A549 (cell line): ENCODE measurements around the gene SYAP1. TPM values are rescaled to one million over a fixed set of nuclear protein-coding genes. Genes with fewer than 3 reads are reported as not detected.

ENCODE experiments used
- ATAC-seq, 2 experiments: fragments of 200-7000 bp in 1 of 2; fragments of >200 bp in 1 of 2; cut with Nextera tagmentation in 1 of 2; cut with Tn5 transposase in 1 of 2; 3 replicates each; pipeline versions ENCODE4 v1.8.0 to v1.9.1; 2018 to 2020; ENCODE audit warnings: mild to moderate bottlenecking in 1 of 2, moderate library complexity in 1 of 2
- CTCF ChIA-PET: fragments of 300-600 bp; sonication (Branson Sonifier 250); formaldehyde crosslinking; extraction: SDS; loops from one replicate; lab custom pipeline; 2021; ENCODE audit warnings: antibody characterized with exemption, inconsistent platforms; lab: Yijun Ruan, JAX
- POLR2A ChIA-PET: fragments of 350-600 bp; formaldehyde crosslinking; extraction: SDS; loops from one replicate; lab custom pipeline; 2021; ENCODE audit warnings: antibody characterized with exemption, inconsistent platforms; lab: Yijun Ruan, JAX
- DNase-seq, 2 experiments: peaks; one replicate each; pipeline versions ENCODE4 v3.0.0 to v3.0.0-alpha.2; 2011 to 2016; ENCODE audit warnings: low read depth in 1 of 2, low spot score in 1 of 2
- FAIRE-seq: peaks from 2 replicates; lab custom pipeline; 2011; peaks lifted over from hg19 to GRCh38; lab: Jason Lieb, UNC
- H3K27ac ChIP-seq, 2 experiments: fragments of >200 bp; sonication (Bioruptor Twin); formaldehyde crosslinking; 3 replicates each; pipeline ENCODE4 v1.5.1; 2016 to 2017
- H3K4me1 ChIP-seq: fragments of >200 bp; sonication (Bioruptor Twin); formaldehyde crosslinking; 3 replicates; pipeline ENCODE4 v1.6.1; 2016
- H3K4me2 ChIP-seq: fragments of >200 bp; sonication (Bioruptor Twin); formaldehyde crosslinking; 3 replicates; pipeline ENCODE4 v1.6.1; 2016
- H3K4me3 ChIP-seq: fragments of >200 bp; sonication (Bioruptor Twin); formaldehyde crosslinking; 3 replicates; pipeline ENCODE4 v1.5.1; 2016
- H3K9me3 ChIP-seq: fragments of >200 bp; sonication (Bioruptor Twin); formaldehyde crosslinking; 3 replicates; pipeline ENCODE4 v1.6.1; 2016
- CHD2 ChIP-seq: fragments of 150-350 bp; IDR thresholded peaks from 2 replicates; pipeline ENCODE4 v1.6.1; 2014; ENCODE audit warnings: low read length; ENCODE audit not compliant: partially characterized antibody
- CHD4 ChIP-seq: fragments of 200-600 bp; sonication (generic); IDR thresholded peaks from 2 replicates; pipeline ENCODE4 v1.6.1; 2016; ENCODE audit warnings: antibody characterized with exemption, mild to moderate bottlenecking, borderline replicate concordance
- EHMT2 ChIP-seq: fragments of 200-600 bp; sonication (generic); IDR thresholded peaks from 2 replicates; pipeline ENCODE4 v1.6.1; 2016; ENCODE audit warnings: antibody characterized with exemption, low read depth, mild to moderate bottlenecking, moderate library complexity
- FOSB ChIP-seq: fragments of 250-450 bp; sonication (Bioruptor Pico); IDR thresholded peaks from 2 replicates; pipeline ENCODE4 v1.5.0; 2020; ENCODE audit warnings: mild to moderate bottlenecking, moderate library complexity
- FOSL2 ChIP-seq, 2 experiments: fragments of 450-650 bp in 1 of 2; fragments of >200 bp in 1 of 2; sonication (Bioruptor Twin) in 1 of 2; formaldehyde crosslinking; IDR thresholded peaks; 2 replicates each; pipeline versions ENCODE4 v1.5.0 to v1.6.1; 2016 to 2020; ENCODE audit warnings: mild to moderate bottlenecking in 1 of 2, moderate library complexity in 1 of 2
- GATA3 ChIP-seq: IDR thresholded peaks from 2 replicates; pipeline ENCODE4 v1.6.1; 2012; ENCODE audit warnings: borderline replicate concordance
- HEYL ChIP-seq: fragments of 250-450 bp; sonication (Bioruptor Pico); IDR thresholded peaks from 2 replicates; pipeline ENCODE4 v1.8.0; 2021; ENCODE audit warnings: mild to moderate bottlenecking, moderate library complexity
- HOXB5 ChIP-seq: fragments of 250-450 bp; sonication (Bioruptor Pico); IDR thresholded peaks from 2 replicates; pipeline ENCODE4 v1.5.0; 2020; ENCODE audit warnings: mild to moderate bottlenecking, moderate library complexity
- JUN ChIP-seq, 2 experiments: fragments of >200 bp; sonication (Bioruptor Twin); formaldehyde crosslinking; IDR thresholded peaks; 2 replicates in 1 of 2; 3 replicates in 1 of 2; pipeline ENCODE4 v1.6.1; 2016 to 2017
- MAFK ChIP-seq: fragments of 450-650 bp; IDR thresholded peaks from 2 replicates; pipeline ENCODE4 v1.6.1; 2014; ENCODE audit not compliant: partially characterized antibody
- PBX3 ChIP-seq: IDR thresholded peaks from 2 replicates; pipeline ENCODE4 v1.6.1; 2012
- RAD21 ChIP-seq, 2 experiments: fragments of >200 bp in 1 of 2; sonication (Bioruptor Twin) in 1 of 2; formaldehyde crosslinking in 1 of 2; IDR thresholded peaks in 1 of 2; conservative IDR thresholded peaks in 1 of 2; 2 replicates in 1 of 2; 3 replicates in 1 of 2; pipeline ENCODE4 v1.6.1; 2012 to 2018; ENCODE audit warnings: inconsistent platforms in 1 of 2
- SMC3 ChIP-seq: fragments of >200 bp; sonication (Bioruptor Twin); formaldehyde crosslinking; IDR thresholded peaks from 3 replicates; pipeline ENCODE4 v1.6.1; 2018; ENCODE audit warnings: inconsistent platforms
- SREBF2 ChIP-seq: fragments of 450-650 bp; IDR thresholded peaks from 2 replicates; pipeline ENCODE4 v1.6.1; 2014; ENCODE audit warnings: mild to moderate bottlenecking, moderate library complexity
- WGBS: methylation state at CpG from one replicate; pipeline ENCODE4 v1.1.6; 2017; ENCODE audit errors: missing lambda C conversion rate; 5-methylcytosine and 5-hydroxymethylcytosine counted together
- polyA plus RNA-seq, 4 experiments: library from polyadenylated mRNA; depleted of rRNA in 3 of 4; stranded (reverse); fragments of >200 nt; fragmentation: RNase III in 1 of 4; extraction: RNeasy Plus Mini Kit Qiagen cat#74134 plus additional on column Dnase treatment in 1 of 4; gene quantifications; 2 replicates in 3 of 4; 3 replicates in 1 of 4; pipeline ENCODE4 v1.2.3, GENCODE V29; 2011 to 2017
- small RNA-seq, 6 experiments: library from RNA; depleted of rRNA; stranded (forward); fragments of <200 nt; gene quantifications; one replicate each; pipeline ENCODE3, GENCODE V24; 2012
- TF ChIP-seq, protein P1 (sequence below): IDR thresholded peaks from 2 replicates; pipeline ENCODE4 v1.6.1; 2012
- TF ChIP-seq, protein P2 (sequence below): fragments of >200 bp; sonication (Bioruptor Twin); formaldehyde crosslinking; IDR thresholded peaks from 3 replicates; pipeline ENCODE4 v1.5.1; 2016
- TF ChIP-seq, protein P3 (sequence below): fragments of 250-450 bp; sonication (Bioruptor Pico); IDR thresholded peaks from 2 replicates; pipeline ENCODE4 v1.5.0; 2021; ENCODE audit warnings: mild to moderate bottlenecking, moderate library complexity, borderline replicate concordance

SYAP1 gene
- polyA plus RNA-seq, 2 of the 4 experiments (the other 2 are of a cell fraction): 18.9 to 20.9 TPM

DNA sequence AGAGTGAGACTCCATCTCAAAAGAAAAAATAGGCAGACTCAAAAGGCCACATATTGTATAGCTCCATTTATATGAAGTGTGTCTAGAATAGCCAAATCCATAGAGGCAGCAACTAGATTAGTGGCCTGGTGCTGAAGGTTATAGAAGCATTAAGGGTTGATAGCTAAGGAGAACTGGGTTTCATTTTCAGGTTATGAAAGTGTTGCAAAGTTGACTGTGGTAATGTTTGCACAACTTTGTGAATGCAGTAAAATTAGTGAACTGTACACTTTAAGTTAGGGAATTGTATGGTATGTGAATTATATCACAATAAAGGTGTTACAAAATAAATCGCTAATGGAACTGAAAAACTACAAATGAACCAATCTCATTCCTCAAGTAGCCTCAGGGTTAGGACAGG is 95.2 kb downstream of the SYAP1 start:
- ChIA-PET POLR2A (no interaction called here), CTCF (interaction anchor here (1.0 kb wide), 1 partner anchor 11 kb away, joined by 4 read pairs; no protein-coding TSS in a partner anchor)
- H3K4me3 ChIP-seq: no peak overlapping the region
- 97% methylated on average over 1 of the region's 1 CpG for WGBS
- ATAC-seq: no peak
- H3K27ac ChIP-seq: no peak overlapping the region
- no peaks in the 10 kb centered on the region for H3K9me3 ChIP-seq
- DNase-seq: no peak
- no peak overlapping the region for H3K4me2 ChIP-seq
- TF ChIP-seq CHD2: no peak
- no peak for TF ChIP-seq HEYL (CRISPR knock-in tag)
- no peak for TF ChIP-seq FOSL2 (IDR thresholded peaks at IDR 0.05)
- no peak for TF ChIP-seq FOSL2 (CRISPR knock-in tag; IDR thresholded peaks at IDR 0.05)
- no peak for TF ChIP-seq EHMT2
- TF ChIP-seq, protein P1, sequence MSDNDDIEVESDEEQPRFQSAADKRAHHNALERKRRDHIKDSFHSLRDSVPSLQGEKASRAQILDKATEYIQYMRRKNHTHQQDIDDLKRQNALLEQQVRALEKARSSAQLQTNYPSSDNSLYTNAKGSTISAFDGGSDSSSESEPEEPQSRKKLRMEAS: no peak
- no peak for TF ChIP-seq PBX3
- no peak for TF ChIP-seq CHD4
- TF ChIP-seq SREBF2: no peak
- TF ChIP-seq, protein P2, sequence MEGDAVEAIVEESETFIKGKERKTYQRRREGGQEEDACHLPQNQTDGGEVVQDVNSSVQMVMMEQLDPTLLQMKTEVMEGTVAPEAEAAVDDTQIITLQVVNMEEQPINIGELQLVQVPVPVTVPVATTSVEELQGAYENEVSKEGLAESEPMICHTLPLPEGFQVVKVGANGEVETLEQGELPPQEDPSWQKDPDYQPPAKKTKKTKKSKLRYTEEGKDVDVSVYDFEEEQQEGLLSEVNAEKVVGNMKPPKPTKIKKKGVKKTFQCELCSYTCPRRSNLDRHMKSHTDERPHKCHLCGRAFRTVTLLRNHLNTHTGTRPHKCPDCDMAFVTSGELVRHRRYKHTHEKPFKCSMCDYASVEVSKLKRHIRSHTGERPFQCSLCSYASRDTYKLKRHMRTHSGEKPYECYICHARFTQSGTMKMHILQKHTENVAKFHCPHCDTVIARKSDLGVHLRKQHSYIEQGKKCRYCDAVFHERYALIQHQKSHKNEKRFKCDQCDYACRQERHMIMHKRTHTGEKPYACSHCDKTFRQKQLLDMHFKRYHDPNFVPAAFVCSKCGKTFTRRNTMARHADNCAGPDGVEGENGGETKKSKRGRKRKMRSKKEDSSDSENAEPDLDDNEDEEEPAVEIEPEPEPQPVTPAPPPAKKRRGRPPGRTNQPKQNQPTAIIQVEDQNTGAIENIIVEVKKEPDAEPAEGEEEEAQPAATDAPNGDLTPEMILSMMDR: no peak
- TF ChIP-seq GATA3: no peak
- no peak for TF ChIP-seq MAFK
- TF ChIP-seq SMC3: no peak
- TF ChIP-seq, protein P3, sequence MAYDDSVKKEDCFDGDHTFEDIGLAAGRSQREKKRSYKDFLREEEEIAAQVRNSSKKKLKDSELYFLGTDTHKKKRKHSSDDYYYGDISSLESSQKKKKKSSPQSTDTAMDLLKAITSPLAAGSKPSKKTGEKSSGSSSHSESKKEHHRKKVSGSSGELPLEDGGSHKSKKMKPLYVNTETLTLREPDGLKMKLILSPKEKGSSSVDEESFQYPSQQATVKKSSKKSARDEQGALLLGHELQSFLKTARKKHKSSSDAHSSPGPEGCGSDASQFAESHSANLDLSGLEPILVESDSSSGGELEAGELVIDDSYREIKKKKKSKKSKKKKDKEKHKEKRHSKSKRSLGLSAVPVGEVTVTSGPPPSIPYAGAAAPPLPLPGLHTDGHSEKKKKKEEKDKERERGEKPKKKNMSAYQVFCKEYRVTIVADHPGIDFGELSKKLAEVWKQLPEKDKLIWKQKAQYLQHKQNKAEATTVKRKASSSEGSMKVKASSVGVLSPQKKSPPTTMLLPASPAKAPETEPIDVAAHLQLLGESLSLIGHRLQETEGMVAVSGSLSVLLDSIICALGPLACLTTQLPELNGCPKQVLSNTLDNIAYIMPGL (CRISPR knock-in tag): no peak
- no peak for TF ChIP-seq FOSB (CRISPR knock-in tag)
- TF ChIP-seq HOXB5: no peak
- no peak for TF ChIP-seq JUN (IDR thresholded peaks at IDR 0.05)
- TF ChIP-seq RAD21 (conservative IDR thresholded peaks at IDR 0.05 in 1 of 2, IDR thresholded peaks at IDR 0.05 in 1 of 2): no peak
- H3K4me1 ChIP-seq: 0 out of 3 replicates have a peak, but pooled peaks cover 4% of the 10 kb centered on the region
- FAIRE-seq: no peak

Small RNAs within 50 kb of the gene (small RNA-seq; reads per million reads assigned to genes)
- gene RNU7-56P: 0 reads per million in 6 experiments
- gene RPL12P49: 0 reads per million in 6 experiments

Other genes with a start within 250 kb of the SYAP1 start
- not detected in 2 replicates for gene S100G, start 69.5 kb upstream of the SYAP1 start, polyA plus RNA-seq (2011; rRNA removed)
- gene S100G, start 69.5 kb upstream of the SYAP1 start, polyA plus RNA-seq (2017; fragmentation: RNase III; extraction: RNeasy Plus Mini Kit Qiagen cat#74134 plus additional on column Dnase treatment): not detected in 3 replicates
- 16.8 and 18.5 TPM in 2 replicates for gene CTPS2, start 6.9 kb upstream of the SYAP1 start, polyA plus RNA-seq (2011; rRNA removed)
- 10.8 to 11.5 TPM (median 11.1 TPM) in 3 replicates for gene CTPS2, start 6.9 kb upstream of the SYAP1 start, polyA plus RNA-seq (2017; fragmentation: RNase III; extraction: RNeasy Plus Mini Kit Qiagen cat#74134 plus additional on column Dnase treatment)
- 30.8 and 36.8 TPM in 2 replicates for gene TXLNG, start 66.9 kb downstream of the SYAP1 start, polyA plus RNA-seq (2011; rRNA removed)
- 15.5 to 18.1 TPM (median 16.0 TPM) in 3 replicates for gene TXLNG, start 66.9 kb downstream of the SYAP1 start, polyA plus RNA-seq (2017; fragmentation: RNase III; extraction: RNeasy Plus Mini Kit Qiagen cat#74134 plus additional on column Dnase treatment)
- gene RBBP7, start 150.8 kb downstream of the SYAP1 start, polyA plus RNA-seq (2011; rRNA removed): 301 and 311 TPM in 2 replicates
- gene RBBP7, start 150.8 kb downstream of the SYAP1 start, polyA plus RNA-seq (2017; fragmentation: RNase III; extraction: RNeasy Plus Mini Kit Qiagen cat#74134 plus additional on column Dnase treatment): 222 to 232 TPM (median 232 TPM) in 3 replicates
- 0.45 and 0.76 TPM in 2 replicates for gene REPS2, start 227.0 kb downstream of the SYAP1 start, polyA plus RNA-seq (2011; rRNA removed)
- 0.13 to 0.26 TPM (median 0.17 TPM) in 3 replicates for gene REPS2, start 227.0 kb downstream of the SYAP1 start, polyA plus RNA-seq (2017; fragmentation: RNase III; extraction: RNeasy Plus Mini Kit Qiagen cat#74134 plus additional on column Dnase treatment)